OCI-LY7 (cell line): Measurements from ENCODE around the gene CCER1. TPM values are rescaled to one million over a fixed set of nuclear protein-coding genes. Genes with fewer than 3 reads are reported as not detected.

Source experiments
- BruUV-seq: library from RNA; stranded (reverse); fragments of 400-500 nt; replicated peaks from 2 replicates; lab custom pipeline; 2021; lab: Mats Ljungman, UMichigan
- CTCF ChIA-PET: fragments of 300-600 bp; sonication (Branson Sonifier 250); formaldehyde crosslinking; loops from one replicate; lab custom pipeline; 2022; ENCODE audit warnings: antibody characterized with exemption; ENCODE audit not compliant: unreplicated experiment; lab: Charles Lee
- POLR2A ChIA-PET: fragments of 300-600 bp; sonication (Branson Sonifier 250); formaldehyde crosslinking; loops from one replicate; lab custom pipeline; 2022; ENCODE audit warnings: antibody characterized with exemption; lab: Charles Lee
- DNase-seq: peaks from one replicate; pipeline ENCODE4 v3.0.0-alpha.2; 2015; ENCODE audit warnings: low spot score
- H2AFZ ChIP-seq: fragments of 200-600 bp; sonication (generic), shearing (Covaris generic); 2 replicates; pipeline ENCODE4 v1.6.1; 2014; ENCODE audit warnings: mild to moderate bottlenecking, antibody characterized with exemption, low read length, moderate library complexity
- H3K27ac ChIP-seq: fragments of 200-600 bp; sonication (generic); 2 replicates; pipeline ENCODE4 v1.5.1; 2014; ENCODE audit warnings: mixed run types, low read depth, mild to moderate bottlenecking, moderate library complexity, low read length, inconsistent platforms; ENCODE audit not compliant: poor library complexity, severe bottlenecking
- H3K36me3 ChIP-seq: fragments of 200-600 bp; sonication (generic); 2 replicates; pipeline ENCODE4 v1.6.1; 2014; ENCODE audit warnings: mild to moderate bottlenecking, antibody characterized with exemption, low read length, moderate library complexity, mixed read lengths; ENCODE audit not compliant: insufficient read depth
- H3K4me1 ChIP-seq: fragments of 200-600 bp; sonication (generic); 2 replicates; pipeline ENCODE4 v1.5.1; 2014; ENCODE audit warnings: mild to moderate bottlenecking, low read length; ENCODE audit not compliant: insufficient read depth, poor library complexity, severe bottlenecking
- H3K4me2 ChIP-seq: fragments of 200-600 bp; sonication (generic); 2 replicates; pipeline ENCODE4 v1.6.1; 2014; ENCODE audit warnings: mild to moderate bottlenecking, low read length
- H3K4me3 ChIP-seq: fragments of 200-600 bp; sonication (generic); 2 replicates; pipeline ENCODE4 v1.5.1; 2014; ENCODE audit warnings: mild to moderate bottlenecking, low read depth, low read length; ENCODE audit not compliant: poor library complexity, severe bottlenecking
- H3K79me2 ChIP-seq: fragments of 200-600 bp; sonication (generic); 2 replicates; pipeline ENCODE4 v1.6.1; 2016; ENCODE audit warnings: low read depth, mild to moderate bottlenecking, low read length, moderate library complexity, mixed read lengths; ENCODE audit not compliant: insufficient read depth
- H3K9me2 ChIP-seq: fragments of 200-600 bp; sonication (generic); 2 replicates; pipeline ENCODE4 v1.6.1; 2016; ENCODE audit warnings: mild to moderate bottlenecking, low read length, mixed read lengths; ENCODE audit not compliant: insufficient read depth
- H3K9me3 ChIP-seq: fragments of 200-600 bp; sonication (generic); 2 replicates; pipeline ENCODE4 v1.6.1; 2014; ENCODE audit warnings: mild to moderate bottlenecking, mixed run types, low read length, mixed read lengths
- H4K20me1 ChIP-seq: fragments of 200-600 bp; sonication (generic); 2 replicates; pipeline ENCODE4 v1.6.1; 2014; ENCODE audit warnings: mild to moderate bottlenecking, antibody characterized with exemption, low read length, moderate library complexity, mixed read lengths; ENCODE audit not compliant: insufficient read depth
- CTCF ChIP-seq: fragments of 200-600 bp; sonication (generic); conservative IDR thresholded peaks from 2 replicates; pipeline ENCODE4 v1.5.1; 2014; ENCODE audit warnings: mild to moderate bottlenecking, antibody characterized with exemption, low read length, moderate library complexity, mixed read lengths
- EZH2phosphoT487 ChIP-seq: fragments of 200-600 bp; sonication (generic); IDR thresholded peaks from 2 replicates; pipeline ENCODE4 v1.6.1; 2018; ENCODE audit warnings: low read depth, borderline replicate concordance, mild to moderate bottlenecking, mixed run types, antibody characterized with exemption, low read length, moderate library complexity, mixed read lengths
- intact Hi-C: fragments of 100-400 bp; cut with micrococcal nuclease; formaldehyde crosslinking; loops from one replicate; pipeline ENCODE4 v1.10.0; 2022; ENCODE audit not compliant: unreplicated experiment
- total RNA-seq, 2 experiments: library from RNA; depleted of rRNA in 1 of 2; stranded (reverse); fragments of >200 nt in 1 of 2; shearing (Covaris generic) in 1 of 2; gene quantifications; 2 replicates each; pipeline ENCODE4 v1.2.3, GENCODE V29; 2014 to 2022

CCER1 gene
- total RNA-seq, 2 experiments from 2014 or later: not detected

GRCh38 chr12:90999966-91000365, 45.0 kb upstream of the CCER1 start:
- H3K4me3 ChIP-seq: no peak overlapping the region
- POLR2A ChIA-PET: interaction anchor here (0.6 to 0.7 kb wide), 2 partner anchors 254 to 624 kb away, joined by 3 to 5 read pairs; no protein-coding TSS in a partner anchor
- no peaks in the 10 kb centered on the region for H3K79me2 ChIP-seq
- no peak for DNase-seq
- no peaks in the 10 kb centered on the region for H3K9me2 ChIP-seq
- intact Hi-C loops: no loop called here
- H3K4me2 ChIP-seq: no peak overlapping the region
- CTCF ChIA-PET: no interaction called here
- TF ChIP-seq EZH2phosphoT487 (no peak), CTCF (no peak)
- no peak overlapping the region for H3K27ac ChIP-seq
- H4K20me1 ChIP-seq: no peaks in the 10 kb centered on the region
- H2AFZ ChIP-seq: no peak overlapping the region
- BruUV-seq: no TSS peak
- no peaks in the 10 kb centered on the region for H3K9me3 ChIP-seq
- H3K4me1 ChIP-seq: no peaks in the 10 kb centered on the region
- no peaks in the 10 kb centered on the region for H3K36me3 ChIP-seq

GRCh38 chr12:90999527-90999926, 44.6 kb upstream of the CCER1 start:
- Histone ChIP-seq H3K36me3 (no peaks in the 10 kb centered on the region), H3K9me2 (no peaks in the 10 kb centered on the region), H3K9me3 (no peaks in the 10 kb centered on the region), H3K4me2 (no peak overlapping the region), H3K4me1 (no peaks in the 10 kb centered on the region), H3K27ac (no peak overlapping the region), H4K20me1 (no peaks in the 10 kb centered on the region), H2AFZ (no peak overlapping the region), H3K4me3 (no peak overlapping the region), H3K79me2 (no peaks in the 10 kb centered on the region)
- intact Hi-C loops: no loop called here
- no peak for TF ChIP-seq CTCF
- TF ChIP-seq EZH2phosphoT487: no peak
- CTCF ChIA-PET: no interaction called here
- DNase-seq: no peak
- no TSS peak for BruUV-seq
- POLR2A ChIA-PET: interaction anchor here (0.6 kb wide), 1 partner anchor 623 kb away, joined by 3 read pairs; no protein-coding TSS in a partner anchor

GRCh38 chr12:90995010-90995409, 40.0 kb upstream of the CCER1 start:
- no peak overlapping the region for H3K4me3 ChIP-seq
- H3K4me1 ChIP-seq: no peaks in the 10 kb centered on the region
- CTCF ChIA-PET: no interaction called here
- POLR2A ChIA-PET: no interaction called here
- no peaks in the 10 kb centered on the region for H3K79me2 ChIP-seq
- H2AFZ ChIP-seq: no peak overlapping the region
- H3K9me3 ChIP-seq: no peaks in the 10 kb centered on the region
- H4K20me1 ChIP-seq: no peaks in the 10 kb centered on the region
- no peak overlapping the region for H3K27ac ChIP-seq
- H3K36me3 ChIP-seq: no peaks in the 10 kb centered on the region
- intact Hi-C loops: no loop called here
- no peak for DNase-seq
- H3K9me2 ChIP-seq: no peaks in the 10 kb centered on the region
- BruUV-seq: no TSS peak
- TF ChIP-seq CTCF: no peak
- TF ChIP-seq EZH2phosphoT487: no peak
- no peak overlapping the region for H3K4me2 ChIP-seq
